Astrocyte of the spinal cord (primary cell): ENCODE measurements around the gene ADAM12.
A peak's percentile ranks its signal among the peaks of the same experiment; 100 is the strongest.

Experiments
- DNase-seq: peaks from one replicate; pipeline ENCODE4 v3.0.0; 2011; ENCODE audit warnings: low read depth, low spot score
- H3K4me3 ChIP-seq: 2 replicates; pipeline ENCODE4 v1.5.1; 2011; ENCODE audit warnings: low read depth, mild to moderate bottlenecking, low read length, moderate library complexity
- CTCF ChIP-seq: IDR thresholded peaks from 2 replicates; pipeline ENCODE4 v1.5.1; 2012; ENCODE audit warnings: low read depth, mild to moderate bottlenecking, low read length, inconsistent platforms
- in situ Hi-C: cut with HindIII; loops from 2 replicates; pipeline ENCODE4 v1.10.0; 2017; ENCODE audit warnings: low sequenced_read_pairs

Gene ADAM12

GRCh38 chr10:126087153-126087680 is 301.1 kb downstream of the ADAM12 start:
- H3K4me3 ChIP-seq, result no peak overlapping the region
- in situ Hi-C loops, result no loop called here
- DNase-seq, result no peak
- TF ChIP-seq CTCF, result no peak

GRCh38 chr10:126085806-126086205 is 302.5 kb downstream of the ADAM12 start:
- no peak overlapping the region for H3K4me3 ChIP-seq
- DNase-seq, result no peak
- in situ Hi-C loops, result no loop called here
- no peak for TF ChIP-seq CTCF

- TF ChIP-seq CTCF, result no peak
These were observed 303.9 kb downstream of the ADAM12 start for GRCh38 chr10:126084369-126084768.

GRCh38 chr10:126083009-126083408 is 305.3 kb downstream of the ADAM12 start:
- in situ Hi-C loops, result no loop called here
- TF ChIP-seq CTCF, result no peak
- no peak overlapping the region for H3K4me3 ChIP-seq
- DNase-seq, result no peak

More at GRCh38 chr10:126084369-126084768, 303.9 kb downstream of the ADAM12 start:
- DNase-seq, result no peak
- in situ Hi-C loops, result no loop called here
- H3K4me3 ChIP-seq, result no peak overlapping the region

- in situ Hi-C loops, result no loop called here
- TF ChIP-seq CTCF, result no peak
- peak; percentile 45 for DNase-seq
- H3K4me3 ChIP-seq, result no peak overlapping the region
These were observed 306.3 kb downstream of the ADAM12 start for GRCh38 chr10:126081841-126082466.

GRCh38 chr10:126080879-126081411 is 307.3 kb downstream of the ADAM12 start:
- peak; percentile 91 for DNase-seq
- no peak for TF ChIP-seq CTCF
- no peak overlapping the region for H3K4me3 ChIP-seq
- in situ Hi-C loops, result no loop called here
